Keratinocyte (primary cell): Measurements from ENCODE around the gene CASZ1.
A peak's percentile ranks its signal among the peaks of the same experiment; 100 is the strongest.

Source experiments
- CTCF ChIP-seq, 3 experiments: IDR thresholded peaks in 1 of 3; conservative IDR thresholded peaks in 1 of 3; optimal IDR thresholded peaks in 1 of 3; 2 replicates in 2 of 3; 3 replicates in 1 of 3; pipeline versions ENCODE3 to v1.5.1; 2011; ENCODE audit warnings: low read length in 3 of 3, mild to moderate bottlenecking in 3 of 3, moderate library complexity in 2 of 3, control low read depth in 1 of 3, inconsistent platforms in 1 of 3; ENCODE audit not compliant: insufficient read depth in 2 of 3; ENCODE audit errors: extremely low read depth in 1 of 3
- EZH2 ChIP-seq: IDR thresholded peaks from one replicate; pipeline ENCODE4 v1.6.1; 2012; ENCODE audit warnings: inconsistent platforms, mild to moderate bottlenecking, low read length, moderate library complexity

GRCh38 chr1:10795276-10796021, 997 bp downstream of the CASZ1 start:
- TF ChIP-seq CTCF (optimal IDR thresholded peaks at IDR 0.05 in 1 of 3, IDR thresholded peaks at IDR 0.05 in 1 of 3, conservative IDR thresholded peaks at IDR 0.05 in 1 of 3; ENCODE audit: extremely low read depth in 1 of 3, insufficient read depth in 2 of 3, low read length in 3 of 3), result no peak
- peak; percentile 48 for TF ChIP-seq EZH2
